ENCODE data around the gene TET2.

Gene TET2

GRCh38 chr4:105184316-105184980 lies 37.8 kb downstream of the TET2 start:
- DNase-seq, result no peak

GRCh38 chr4:105186701-105187161 lies 40.1 kb downstream of the TET2 start:
- DNase-seq, result no peak

GRCh38 chr4:105189855-105190650 lies 43.4 kb downstream of the TET2 start:
- no peak for DNase-seq

- DNase-seq, result no peak
Measured at GRCh38 chr4:105191621-105192210, 45.0 kb downstream of the TET2 start.

- no peak for DNase-seq
Measured at GRCh38 chr4:105192474-105192873, 45.8 kb downstream of the TET2 start.

GRCh38 chr4:105192910-105193309 lies 46.2 kb downstream of the TET2 start:
- no peak for DNase-seq

- no peak for DNase-seq
Measured at GRCh38 chr4:105193536-105193935, 46.9 kb downstream of the TET2 start.

- DNase-seq, result no peak
Measured at GRCh38 chr4:105194328-105195231, 47.9 kb downstream of the TET2 start.

- DNase-seq, result no peak
Measured at GRCh38 chr4:105196523-105197145, 50.0 kb downstream of the TET2 start.

GRCh38 chr4:105197777-105198176 lies 51.1 kb downstream of the TET2 start:
- DNase-seq, result no peak

GRCh38 chr4:105198541-105198940 lies 51.9 kb downstream of the TET2 start:
- no peak for DNase-seq

GRCh38 chr4:105206214-105206613 lies 59.5 kb downstream of the TET2 start:
- no peak for DNase-seq

- DNase-seq, result no peak
Measured at GRCh38 chr4:105207386-105207785, 60.7 kb downstream of the TET2 start.

GRCh38 chr4:105208561-105208960 lies 61.9 kb downstream of the TET2 start:
- no peak for DNase-seq

- DNase-seq, result no peak
Measured at GRCh38 chr4:105210916-105211315, 64.2 kb downstream of the TET2 start.

- DNase-seq, result no peak
Measured at GRCh38 chr4:105215609-105216313, 69.1 kb downstream of the TET2 start.

- no peak for DNase-seq
Measured at GRCh38 chr4:105225500-105225899, 78.8 kb downstream of the TET2 start.

- no peak for DNase-seq
Measured at GRCh38 chr4:105227054-105227453, 80.4 kb downstream of the TET2 start.

GRCh38 chr4:105230287-105230686 lies 83.6 kb downstream of the TET2 start:
- no peak for DNase-seq

GRCh38 chr4:105232374-105232773 lies 85.7 kb downstream of the TET2 start:
- no peak for DNase-seq

GRCh38 chr4:105234582-105234981 lies 87.9 kb downstream of the TET2 start:
- no peak for DNase-seq

Data from stimulated activated CD4-positive, alpha-beta T cell treated with anti-CD3 and anti-CD28 coated beads, Interleukin-2, amount 100 ng/mL, for 48 hours (primary cell).